Measurements from ENCODE around the gene CLASP2.

DNA sequence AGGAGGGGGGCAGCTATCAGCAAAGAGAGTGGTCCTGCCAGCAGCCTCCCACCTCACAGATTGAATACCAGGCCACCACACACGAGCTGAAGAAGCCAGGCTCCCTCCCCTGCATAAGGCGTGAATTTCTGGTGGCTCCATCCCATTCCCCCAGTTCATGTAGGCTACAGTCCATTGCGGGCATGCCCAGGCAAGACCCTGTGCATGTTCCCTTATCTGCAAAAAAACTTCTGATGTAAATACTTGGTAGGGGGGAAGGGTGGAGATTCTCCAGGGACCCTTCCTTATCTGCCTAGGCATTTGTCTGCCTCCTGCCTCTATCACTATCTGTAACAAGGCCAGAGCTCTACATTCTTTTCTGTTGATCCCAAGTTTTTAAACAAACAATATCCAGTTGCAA lies 250.3 kb downstream of the CLASP2 start:
- TF ChIP-seq POLR2A (IDR thresholded peaks at IDR 0.05) (no peak), CTCF (IDR thresholded peaks at IDR 0.05 in 4 of 5, conservative IDR thresholded peaks at IDR 0.05 in 1 of 5) (no peak)
